ENCODE results near the gene ANKEF1. TPM values are rescaled to one million over a fixed set of nuclear protein-coding genes. Genes with fewer than 3 reads are reported as not detected.

Gene ANKEF1
- total RNA-seq, 1 donor from 2014 or later: 1.3 TPM

DNA sequence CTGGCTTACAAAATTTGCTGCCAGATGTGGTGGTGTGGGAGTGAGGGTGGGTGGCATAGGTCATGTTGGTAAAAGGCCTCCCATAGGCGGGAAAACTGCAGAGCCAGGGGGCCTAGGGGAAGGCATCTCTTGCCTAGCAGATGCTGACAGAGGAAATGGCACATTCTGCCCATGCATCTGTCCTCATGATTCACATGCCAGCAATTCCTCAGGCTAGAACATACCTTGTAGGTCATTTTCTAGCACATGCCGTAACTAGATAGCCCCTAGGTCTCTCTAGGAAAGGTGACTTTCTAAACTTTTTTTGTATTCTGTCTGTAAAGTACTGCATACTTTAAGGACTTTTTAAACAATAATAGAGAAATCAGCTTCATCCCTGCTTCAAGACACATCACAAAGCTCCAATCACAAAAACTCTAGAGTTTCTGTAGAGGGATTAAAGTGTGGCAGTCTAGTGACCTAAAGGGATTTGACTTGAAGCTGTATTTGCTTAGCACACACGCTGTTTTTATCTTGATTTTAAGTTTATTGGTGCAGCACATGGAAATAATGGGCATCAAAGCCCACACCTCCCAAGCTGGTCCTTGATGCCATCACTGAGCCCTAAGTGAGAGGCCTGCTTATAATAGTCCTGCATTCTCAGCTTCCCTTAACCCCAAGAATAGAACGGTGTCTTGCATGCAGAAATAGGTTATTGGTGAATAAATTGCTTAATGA is 55.2 kb downstream of the ANKEF1 start:
- Histone ChIP-seq H3K36me3 (no peaks in the 10 kb centered on the region), H3K4me3 (no peak overlapping the region), H3K27ac (replicated peaks) (no peak overlapping the region), H3K4me1 (no peaks in the 10 kb centered on the region), H3K9me3 (replicated peaks) (no peaks in the 10 kb centered on the region), H3K27me3 (ENCODE audit: low read depth) (no peaks in the 10 kb centered on the region)
- intact Hi-C loops (cut with micrococcal nuclease): loop anchor here (5.0 kb wide), 2 partner anchors 113 to 473 kb away; no protein-coding TSS in a partner anchor
- TF ChIP-seq, protein P1, sequence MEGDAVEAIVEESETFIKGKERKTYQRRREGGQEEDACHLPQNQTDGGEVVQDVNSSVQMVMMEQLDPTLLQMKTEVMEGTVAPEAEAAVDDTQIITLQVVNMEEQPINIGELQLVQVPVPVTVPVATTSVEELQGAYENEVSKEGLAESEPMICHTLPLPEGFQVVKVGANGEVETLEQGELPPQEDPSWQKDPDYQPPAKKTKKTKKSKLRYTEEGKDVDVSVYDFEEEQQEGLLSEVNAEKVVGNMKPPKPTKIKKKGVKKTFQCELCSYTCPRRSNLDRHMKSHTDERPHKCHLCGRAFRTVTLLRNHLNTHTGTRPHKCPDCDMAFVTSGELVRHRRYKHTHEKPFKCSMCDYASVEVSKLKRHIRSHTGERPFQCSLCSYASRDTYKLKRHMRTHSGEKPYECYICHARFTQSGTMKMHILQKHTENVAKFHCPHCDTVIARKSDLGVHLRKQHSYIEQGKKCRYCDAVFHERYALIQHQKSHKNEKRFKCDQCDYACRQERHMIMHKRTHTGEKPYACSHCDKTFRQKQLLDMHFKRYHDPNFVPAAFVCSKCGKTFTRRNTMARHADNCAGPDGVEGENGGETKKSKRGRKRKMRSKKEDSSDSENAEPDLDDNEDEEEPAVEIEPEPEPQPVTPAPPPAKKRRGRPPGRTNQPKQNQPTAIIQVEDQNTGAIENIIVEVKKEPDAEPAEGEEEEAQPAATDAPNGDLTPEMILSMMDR (IDR thresholded peaks at IDR 0.05; ENCODE audit: borderline replicate concordance): no peak
- DNase-seq: no peak

DNA sequence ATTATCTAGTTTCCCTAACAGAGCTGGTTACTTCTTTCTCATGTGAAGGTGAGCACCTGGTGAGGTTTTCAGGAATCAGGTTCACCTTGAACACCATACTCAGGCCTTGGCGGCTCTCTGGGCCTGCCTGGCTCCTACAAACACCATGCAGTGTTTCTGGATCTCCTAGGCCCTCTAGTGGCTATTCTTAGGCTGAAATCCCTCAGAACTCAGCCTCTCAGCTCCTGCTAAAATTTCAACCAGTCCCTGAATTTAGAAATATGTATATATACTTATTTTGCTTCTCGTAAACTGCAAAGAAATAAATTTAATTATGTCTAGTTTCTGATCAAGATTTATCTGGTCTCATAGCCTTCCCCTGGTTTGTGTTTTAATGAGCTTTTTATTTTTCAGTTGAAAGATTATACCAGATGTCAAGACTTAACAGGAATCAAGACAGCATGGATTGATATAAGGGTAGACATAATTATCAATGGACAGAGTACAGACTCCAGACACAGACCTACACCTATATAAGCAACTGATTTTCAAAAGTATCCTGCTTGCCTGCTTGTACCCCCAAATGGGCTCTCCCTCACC is 55.9 kb downstream of the ANKEF1 start:
- intact Hi-C loops (cut with micrococcal nuclease): loop anchor here (5.0 kb wide), 1 partner anchor 473 kb away; no protein-coding TSS in a partner anchor
- TF ChIP-seq, protein P1 (IDR thresholded peaks at IDR 0.05; ENCODE audit: borderline replicate concordance): peak; percentile 80
- Histone ChIP-seq H3K9me3 (replicated peaks) (no peaks in the 10 kb centered on the region), H3K4me1 (no peaks in the 10 kb centered on the region), H3K27ac (replicated peaks) (no peak overlapping the region), H3K4me3 (no peak overlapping the region), H3K27me3 (ENCODE audit: low read depth) (no peaks in the 10 kb centered on the region), H3K36me3 (no peaks in the 10 kb centered on the region)
- DNase-seq: no peak

DNA sequence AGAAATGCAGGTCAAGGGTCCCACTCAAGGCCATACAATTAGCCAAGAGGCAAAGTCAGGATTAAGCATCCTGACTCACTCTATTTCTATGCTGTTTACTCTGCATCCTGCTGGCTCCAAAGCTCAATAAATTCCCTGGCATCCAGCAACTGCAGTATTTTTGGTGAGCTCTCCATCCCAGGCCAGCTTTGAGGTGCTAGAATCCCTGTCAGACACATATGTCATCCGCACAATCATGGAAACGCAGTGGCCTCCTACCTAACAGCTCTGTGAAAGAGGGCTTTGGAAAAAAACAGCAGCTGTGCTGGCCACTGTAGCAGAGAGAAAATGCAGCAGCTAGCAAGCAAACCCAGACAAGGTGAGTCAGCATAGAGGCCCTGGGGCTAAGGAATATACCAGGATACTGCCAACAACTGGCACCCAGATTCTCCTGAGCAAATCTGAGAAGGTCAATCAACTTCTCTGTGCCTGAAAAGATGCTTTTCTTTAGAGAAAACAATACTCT is 58.4 kb downstream of the ANKEF1 start:
- Histone ChIP-seq H3K4me3 (no peak overlapping the region), H3K27me3 (ENCODE audit: low read depth) (no peaks in the 10 kb centered on the region), H3K4me1 (no peaks in the 10 kb centered on the region), H3K36me3 (no peaks in the 10 kb centered on the region), H3K9me3 (replicated peaks) (peaks cover 6% of the 10 kb centered on the region), H3K27ac (replicated peaks) (no peak overlapping the region)
- no peak for DNase-seq
- intact Hi-C loops (cut with micrococcal nuclease): loop anchor here (5.0 kb wide), 1 partner anchor 476 kb away; no protein-coding TSS in a partner anchor
- TF ChIP-seq, protein P1 (IDR thresholded peaks at IDR 0.05; ENCODE audit: borderline replicate concordance): no peak

DNA sequence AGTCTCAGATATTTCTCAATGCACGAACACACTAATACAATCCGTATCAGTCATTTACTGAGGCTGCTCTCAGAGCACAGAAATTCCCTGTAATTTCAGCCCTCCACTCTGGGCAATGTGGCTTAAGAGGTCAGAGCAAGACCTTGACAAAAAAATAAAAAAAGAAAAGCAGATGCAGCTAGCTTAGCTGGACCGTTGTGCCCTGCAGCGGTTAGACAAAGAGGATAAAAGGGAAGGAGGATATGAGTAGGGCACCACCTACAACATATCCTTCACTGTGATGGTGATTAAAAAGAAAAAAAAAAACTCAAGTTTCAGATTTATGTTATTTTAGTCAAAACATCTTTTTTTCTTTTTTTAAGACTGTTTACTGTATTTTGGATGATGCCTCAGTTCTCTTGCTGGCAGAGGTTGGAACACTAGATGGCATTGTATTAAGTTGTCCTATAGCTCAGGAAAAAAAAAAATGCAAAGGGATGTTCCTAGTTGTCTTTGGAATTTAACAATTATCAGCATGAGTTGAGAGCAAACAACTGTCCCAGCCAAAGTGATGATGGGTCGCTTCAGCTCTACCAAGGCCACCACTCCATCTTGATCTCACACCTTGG is 59.9 kb downstream of the ANKEF1 start:
- no peaks in the 10 kb centered on the region for H3K27me3 ChIP-seq (ENCODE audit: low read depth)
- H3K27ac ChIP-seq (replicated peaks): no peak overlapping the region
- H3K36me3 ChIP-seq: no peaks in the 10 kb centered on the region
- DNase-seq: no peak
- no peaks in the 10 kb centered on the region for H3K4me1 ChIP-seq
- intact Hi-C loops (cut with micrococcal nuclease): loop anchor here (5.0 kb wide), 1 partner anchor 477 kb away; no protein-coding TSS in a partner anchor
- TF ChIP-seq, protein P1 (IDR thresholded peaks at IDR 0.05; ENCODE audit: borderline replicate concordance): no peak
- no peak overlapping the region for H3K4me3 ChIP-seq
- H3K9me3 ChIP-seq (replicated peaks): peaks cover 6% of the 10 kb centered on the region

DNA sequence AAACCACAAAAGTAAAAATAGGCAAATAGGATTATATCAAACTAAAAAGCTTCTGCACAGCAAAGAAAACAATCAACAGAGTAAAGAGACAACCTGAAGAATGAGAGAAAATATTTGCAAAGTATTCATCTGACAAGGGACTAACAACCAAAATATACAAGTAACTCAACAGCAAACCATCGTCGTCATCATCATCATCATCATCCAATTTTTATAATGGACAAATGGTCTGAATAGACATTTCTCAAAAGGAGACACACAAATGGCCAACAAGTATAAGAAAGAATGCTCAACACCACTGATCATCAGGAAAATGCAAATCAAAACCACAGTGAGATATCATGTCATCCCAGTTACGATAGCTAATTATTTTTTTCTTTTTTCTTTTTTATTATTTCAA is 62.0 kb downstream of the ANKEF1 start:
- H3K9me3 ChIP-seq (replicated peaks): peaks cover 6% of the 10 kb centered on the region
- DNase-seq: no peak
- TF ChIP-seq, protein P1 (IDR thresholded peaks at IDR 0.05; ENCODE audit: borderline replicate concordance): no peak
- no peak overlapping the region for H3K27ac ChIP-seq (replicated peaks)
- no peaks in the 10 kb centered on the region for H3K27me3 ChIP-seq (ENCODE audit: low read depth)
- H3K4me3 ChIP-seq: no peak overlapping the region
- H3K4me1 ChIP-seq: no peaks in the 10 kb centered on the region
- intact Hi-C loops (cut with micrococcal nuclease): no loop called here
- no peaks in the 10 kb centered on the region for H3K36me3 ChIP-seq

Measured in left ventricle myocardium inferior (tissue), 1 donor.